ENCODE results near the gene CLMN. TPM values are rescaled to one million over a fixed set of nuclear protein-coding genes. Genes with fewer than 3 reads are reported as not detected.

The CLMN gene
- polyA plus RNA-seq, 1 donor from 2014 or later: 0.57 TPM

- H3K36me3 ChIP-seq (ENCODE audit: insufficient read depth, low read length): no peaks in the 10 kb centered on the region
Measured at GRCh38 chr14:95218472-95219193, 101.1 kb downstream of the CLMN start.

GRCh38 chr14:95218006-95218405, 101.7 kb downstream of the CLMN start:
- Histone ChIP-seq H3K9me3 (ENCODE audit: low read length) (no peaks in the 10 kb centered on the region), H3K79me2 (replicated peaks; ENCODE audit: insufficient read depth, low read length) (no peaks in the 10 kb centered on the region), H3K36me3 (ENCODE audit: insufficient read depth, low read length) (no peaks in the 10 kb centered on the region), H2AFZ (ENCODE audit: low read depth, low read length) (no peak overlapping the region), H3K9ac (ENCODE audit: low read length) (no peak overlapping the region), H3K4me2 (ENCODE audit: low read length) (no peak overlapping the region), H4K20me1 (ENCODE audit: insufficient read depth) (no peaks in the 10 kb centered on the region), H3F3A (ENCODE audit: insufficient read depth, low read length, poor library complexity, severe bottlenecking) (no peaks in the 10 kb centered on the region), H3K4me3 (ENCODE audit: low read length) (no peak overlapping the region), H3K27me3 (ENCODE audit: insufficient read depth, low read depth, low read length) (no peaks in the 10 kb centered on the region), H3K27ac (ENCODE audit: low read length) (no peak overlapping the region), H3K9me2 (ENCODE audit: insufficient read depth, low read length) (no peaks in the 10 kb centered on the region)
- TF ChIP-seq MXI1 (conservative IDR thresholded peaks at IDR 0.05; ENCODE audit: poor library complexity, severe bottlenecking) (no peak), POLR2AphosphoS5 (IDR thresholded peaks at IDR 0.05) (no peak), TAF1 (IDR thresholded peaks at IDR 0.05; ENCODE audit: low read depth) (no peak), SMC3 (conservative IDR thresholded peaks at IDR 0.05; ENCODE audit: poor library complexity) (no peak), EP300 (conservative IDR thresholded peaks at IDR 0.05; ENCODE audit: poor library complexity, severe bottlenecking) (no peak), EZH2 (IDR thresholded peaks at IDR 0.05; ENCODE audit: borderline replicate concordance, insufficient read depth, low read length, poor library complexity, severe bottlenecking) (no peak), RAD21 (conservative IDR thresholded peaks at IDR 0.05) (no peak)
- TF ChIP-seq, protein P1, sequence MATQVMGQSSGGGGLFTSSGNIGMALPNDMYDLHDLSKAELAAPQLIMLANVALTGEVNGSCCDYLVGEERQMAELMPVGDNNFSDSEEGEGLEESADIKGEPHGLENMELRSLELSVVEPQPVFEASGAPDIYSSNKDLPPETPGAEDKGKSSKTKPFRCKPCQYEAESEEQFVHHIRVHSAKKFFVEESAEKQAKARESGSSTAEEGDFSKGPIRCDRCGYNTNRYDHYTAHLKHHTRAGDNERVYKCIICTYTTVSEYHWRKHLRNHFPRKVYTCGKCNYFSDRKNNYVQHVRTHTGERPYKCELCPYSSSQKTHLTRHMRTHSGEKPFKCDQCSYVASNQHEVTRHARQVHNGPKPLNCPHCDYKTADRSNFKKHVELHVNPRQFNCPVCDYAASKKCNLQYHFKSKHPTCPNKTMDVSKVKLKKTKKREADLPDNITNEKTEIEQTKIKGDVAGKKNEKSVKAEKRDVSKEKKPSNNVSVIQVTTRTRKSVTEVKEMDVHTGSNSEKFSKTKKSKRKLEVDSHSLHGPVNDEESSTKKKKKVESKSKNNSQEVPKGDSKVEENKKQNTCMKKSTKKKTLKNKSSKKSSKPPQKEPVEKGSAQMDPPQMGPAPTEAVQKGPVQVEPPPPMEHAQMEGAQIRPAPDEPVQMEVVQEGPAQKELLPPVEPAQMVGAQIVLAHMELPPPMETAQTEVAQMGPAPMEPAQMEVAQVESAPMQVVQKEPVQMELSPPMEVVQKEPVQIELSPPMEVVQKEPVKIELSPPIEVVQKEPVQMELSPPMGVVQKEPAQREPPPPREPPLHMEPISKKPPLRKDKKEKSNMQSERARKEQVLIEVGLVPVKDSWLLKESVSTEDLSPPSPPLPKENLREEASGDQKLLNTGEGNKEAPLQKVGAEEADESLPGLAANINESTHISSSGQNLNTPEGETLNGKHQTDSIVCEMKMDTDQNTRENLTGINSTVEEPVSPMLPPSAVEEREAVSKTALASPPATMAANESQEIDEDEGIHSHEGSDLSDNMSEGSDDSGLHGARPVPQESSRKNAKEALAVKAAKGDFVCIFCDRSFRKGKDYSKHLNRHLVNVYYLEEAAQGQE (IDR thresholded peaks at IDR 0.05; ENCODE audit: borderline replicate concordance): no peak
- TF ChIP-seq, protein P2, sequence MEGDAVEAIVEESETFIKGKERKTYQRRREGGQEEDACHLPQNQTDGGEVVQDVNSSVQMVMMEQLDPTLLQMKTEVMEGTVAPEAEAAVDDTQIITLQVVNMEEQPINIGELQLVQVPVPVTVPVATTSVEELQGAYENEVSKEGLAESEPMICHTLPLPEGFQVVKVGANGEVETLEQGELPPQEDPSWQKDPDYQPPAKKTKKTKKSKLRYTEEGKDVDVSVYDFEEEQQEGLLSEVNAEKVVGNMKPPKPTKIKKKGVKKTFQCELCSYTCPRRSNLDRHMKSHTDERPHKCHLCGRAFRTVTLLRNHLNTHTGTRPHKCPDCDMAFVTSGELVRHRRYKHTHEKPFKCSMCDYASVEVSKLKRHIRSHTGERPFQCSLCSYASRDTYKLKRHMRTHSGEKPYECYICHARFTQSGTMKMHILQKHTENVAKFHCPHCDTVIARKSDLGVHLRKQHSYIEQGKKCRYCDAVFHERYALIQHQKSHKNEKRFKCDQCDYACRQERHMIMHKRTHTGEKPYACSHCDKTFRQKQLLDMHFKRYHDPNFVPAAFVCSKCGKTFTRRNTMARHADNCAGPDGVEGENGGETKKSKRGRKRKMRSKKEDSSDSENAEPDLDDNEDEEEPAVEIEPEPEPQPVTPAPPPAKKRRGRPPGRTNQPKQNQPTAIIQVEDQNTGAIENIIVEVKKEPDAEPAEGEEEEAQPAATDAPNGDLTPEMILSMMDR (IDR thresholded peaks at IDR 0.05; ENCODE audit: poor library complexity, severe bottlenecking): no peak

More at GRCh38 chr14:95218472-95219193, 101.1 kb downstream of the CLMN start:
- no peaks in the 10 kb centered on the region for H3F3A ChIP-seq (ENCODE audit: insufficient read depth, low read length, poor library complexity, severe bottlenecking)
- no peaks in the 10 kb centered on the region for H3K9me3 ChIP-seq (ENCODE audit: low read length)
- H3K4me3 ChIP-seq (ENCODE audit: low read length): no peak overlapping the region
- H3K27ac ChIP-seq (ENCODE audit: low read length): no peak overlapping the region
- no peak overlapping the region for H3K9ac ChIP-seq (ENCODE audit: low read length)
- no peaks in the 10 kb centered on the region for H3K79me2 ChIP-seq (replicated peaks; ENCODE audit: insufficient read depth, low read length)
- H3K4me2 ChIP-seq (ENCODE audit: low read length): no peak overlapping the region
- no peak overlapping the region for H2AFZ ChIP-seq (ENCODE audit: low read depth, low read length)
- H4K20me1 ChIP-seq (ENCODE audit: insufficient read depth): no peaks in the 10 kb centered on the region
- no peaks in the 10 kb centered on the region for H3K27me3 ChIP-seq (ENCODE audit: insufficient read depth, low read depth, low read length)
- TF ChIP-seq, protein P2 (IDR thresholded peaks at IDR 0.05; ENCODE audit: poor library complexity, severe bottlenecking): no peak
- TF ChIP-seq MXI1 (conservative IDR thresholded peaks at IDR 0.05; ENCODE audit: poor library complexity, severe bottlenecking): no peak
- TF ChIP-seq RAD21 (conservative IDR thresholded peaks at IDR 0.05): no peak
- TF ChIP-seq EP300 (conservative IDR thresholded peaks at IDR 0.05; ENCODE audit: poor library complexity, severe bottlenecking): no peak
- TF ChIP-seq, protein P1 (IDR thresholded peaks at IDR 0.05; ENCODE audit: borderline replicate concordance): no peak
- TF ChIP-seq SMC3 (conservative IDR thresholded peaks at IDR 0.05; ENCODE audit: poor library complexity): no peak
- no peak for TF ChIP-seq TAF1 (IDR thresholded peaks at IDR 0.05; ENCODE audit: low read depth)
- TF ChIP-seq EZH2 (IDR thresholded peaks at IDR 0.05; ENCODE audit: borderline replicate concordance, insufficient read depth, low read length, poor library complexity, severe bottlenecking): no peak
- no peak for TF ChIP-seq POLR2AphosphoS5 (IDR thresholded peaks at IDR 0.05)
- no peaks in the 10 kb centered on the region for H3K9me2 ChIP-seq (ENCODE audit: insufficient read depth, low read length)

Measured in neural cell (in vitro differentiated cells).